Kidney glomerular epithelial cell (primary cell): Measurements from ENCODE around the gene BRS3.
"Not testable (repeated sequence)": the region's sequence is repeated elsewhere in the genome, so short reads cannot be mapped to it uniquely, and the experiment has no call there.

ENCODE experiments used
- DNase-seq: peaks from one replicate; lab custom pipeline; 2025; lab: John Stamatoyannopoulos, UW

The BRS3 gene

GRCh38 chrX:136487647-136488046, at the start of gene BRS3:
Gene BRS3, plus strand, starts transcription at chrX:136487947. Its CDS starts 168 bp downstream, at chrX:136488115.
- no peak for DNase-seq

- DNase-seq, result no peak
These were observed 49.6 kb upstream of the BRS3 start for GRCh38 chrX:136438192-136438591.

GRCh38 chrX:136445674-136446073, 42.1 kb upstream of the BRS3 start:
- DNase-seq, result not testable (repeated sequence)

- DNase-seq, result no peak
These were observed 41.5 kb upstream of the BRS3 start for GRCh38 chrX:136446208-136446607.

- DNase-seq, result no peak
These were observed 40.4 kb upstream of the BRS3 start for GRCh38 chrX:136447308-136447707.

GRCh38 chrX:136447968-136448367, 39.8 kb upstream of the BRS3 start:
- no peak for DNase-seq

GRCh38 chrX:136450050-136450830, 37.5 kb upstream of the BRS3 start:
- no peak for DNase-seq

- DNase-seq, result no peak
These were observed 35.1 kb upstream of the BRS3 start for GRCh38 chrX:136452614-136453013.

- no peak for DNase-seq
These were observed 34.6 kb upstream of the BRS3 start for GRCh38 chrX:136453114-136453513.

GRCh38 chrX:136453771-136454170, 34.0 kb upstream of the BRS3 start:
- no peak for DNase-seq

GRCh38 chrX:136456133-136456532, 31.6 kb upstream of the BRS3 start:
- DNase-seq, result no peak

GRCh38 chrX:136457303-136457917, 30.3 kb upstream of the BRS3 start:
- no peak for DNase-seq

- no peak for DNase-seq
These were observed 23.2 kb upstream of the BRS3 start for GRCh38 chrX:136464589-136464988.

- no peak for DNase-seq
These were observed 20.4 kb upstream of the BRS3 start for GRCh38 chrX:136467303-136467702.

- DNase-seq, result no peak
These were observed 19.2 kb upstream of the BRS3 start for GRCh38 chrX:136468391-136469103.

GRCh38 chrX:136473663-136474062, 14.1 kb upstream of the BRS3 start:
- DNase-seq, result no peak

GRCh38 chrX:136475236-136475635, 12.5 kb upstream of the BRS3 start:
- DNase-seq, result no peak

GRCh38 chrX:136476501-136476900, 11.2 kb upstream of the BRS3 start:
- DNase-seq, result no peak

- no peak for DNase-seq
These were observed 10.7 kb upstream of the BRS3 start for GRCh38 chrX:136477026-136477425.

- no peak for DNase-seq
These were observed 7.4 kb upstream of the BRS3 start for GRCh38 chrX:136480383-136480782.

GRCh38 chrX:136488706-136489105, 959 bp downstream of the BRS3 start:
- DNase-seq, result no peak

- DNase-seq, result no peak
These were observed 4.1 kb downstream of the BRS3 start for GRCh38 chrX:136491832-136492231.

GRCh38 chrX:136493011-136493410, 5.3 kb downstream of the BRS3 start:
- DNase-seq, result no peak
